GM12878 (cell line): Measurements from ENCODE around the gene MPP7.

Experiments
- CHD2 ChIP-seq: IDR thresholded peaks from 2 replicates; pipeline ENCODE4 v1.6.1; 2011; ENCODE audit warnings: low read depth, low read length, improper control_type of control experiment, borderline replicate concordance
- E4F1 ChIP-seq: fragments of 450-650 bp; IDR thresholded peaks from 2 replicates; pipeline ENCODE4 v1.6.1; 2018; ENCODE audit warnings: borderline replicate concordance, mild to moderate bottlenecking; ENCODE audit not compliant: partially characterized antibody
- EZH2 ChIP-seq: IDR thresholded peaks from 2 replicates; pipeline ENCODE4 v1.6.1; 2012; ENCODE audit warnings: low read depth, mild to moderate bottlenecking, control low read depth, inconsistent platforms, low read length, borderline replicate concordance; ENCODE audit not compliant: control insufficient read depth
- HDAC2 ChIP-seq: fragments of 200-600 bp; sonication (generic); IDR thresholded peaks from 2 replicates; pipeline ENCODE4 v1.6.1; 2017
- MAX ChIP-seq: IDR thresholded peaks from 2 replicates; pipeline ENCODE4 v1.6.1; 2012; ENCODE audit warnings: low read depth, low read length, improper control_type of control experiment
- NR2C2 ChIP-seq: IDR thresholded peaks from 2 replicates; pipeline ENCODE4 v1.6.1; 2011; ENCODE audit warnings: borderline replicate concordance, low read depth; ENCODE audit not compliant: control insufficient read depth, insufficient read length
- NR2F1 ChIP-seq: fragments of 450-650 bp; conservative IDR thresholded peaks from 2 replicates; pipeline ENCODE4 v1.6.1; 2017; ENCODE audit warnings: mild to moderate bottlenecking
- PAX8 ChIP-seq: fragments of 450-650 bp; IDR thresholded peaks from 2 replicates; pipeline ENCODE4 v1.6.1; 2017; ENCODE audit warnings: mild to moderate bottlenecking, moderate library complexity
- POLR2A ChIP-seq: IDR thresholded peaks from 2 replicates; pipeline ENCODE4 v1.6.1; 2011; ENCODE audit warnings: low read depth, mild to moderate bottlenecking, low read length
- POLR2AphosphoS2 ChIP-seq: IDR thresholded peaks from 2 replicates; pipeline ENCODE4 v1.6.1; 2011; ENCODE audit warnings: low read depth, mild to moderate bottlenecking, low read length, improper control_type of control experiment, moderate library complexity
- RFX5 ChIP-seq: IDR thresholded peaks from 2 replicates; pipeline ENCODE4 v1.6.1; 2011; ENCODE audit warnings: low read depth, low read length, improper control_type of control experiment
- SIN3A ChIP-seq: IDR thresholded peaks from 2 replicates; pipeline ENCODE4 v1.6.1; 2012; ENCODE audit warnings: low read depth, low read length, improper control_type of control experiment
- TF ChIP-seq, protein P1 (sequence below), 3 experiments: IDR thresholded peaks in 2 of 3; conservative IDR thresholded peaks in 1 of 3; 2 replicates each; pipeline ENCODE4 v1.5.1; 2011; ENCODE audit warnings: low read depth in 3 of 3, low read length in 3 of 3, mild to moderate bottlenecking in 3 of 3, control low read depth in 2 of 3, moderate library complexity in 2 of 3, inconsistent platforms in 1 of 3, mixed read lengths in 1 of 3; ENCODE audit not compliant: control insufficient read depth in 2 of 3, insufficient read depth in 1 of 3; ENCODE audit errors: extremely low read depth in 1 of 3
- TF ChIP-seq, protein P2 (sequence below): fragments of 450-650 bp; conservative IDR thresholded peaks from 2 replicates; pipeline ENCODE4 v1.6.1; 2017; ENCODE audit warnings: mild to moderate bottlenecking, moderate library complexity

GRCh38 chr10:28296023-28296422 is 6.8 kb downstream of the MPP7 start:
- TF ChIP-seq POLR2A = no peak
- TF ChIP-seq, protein P1, sequence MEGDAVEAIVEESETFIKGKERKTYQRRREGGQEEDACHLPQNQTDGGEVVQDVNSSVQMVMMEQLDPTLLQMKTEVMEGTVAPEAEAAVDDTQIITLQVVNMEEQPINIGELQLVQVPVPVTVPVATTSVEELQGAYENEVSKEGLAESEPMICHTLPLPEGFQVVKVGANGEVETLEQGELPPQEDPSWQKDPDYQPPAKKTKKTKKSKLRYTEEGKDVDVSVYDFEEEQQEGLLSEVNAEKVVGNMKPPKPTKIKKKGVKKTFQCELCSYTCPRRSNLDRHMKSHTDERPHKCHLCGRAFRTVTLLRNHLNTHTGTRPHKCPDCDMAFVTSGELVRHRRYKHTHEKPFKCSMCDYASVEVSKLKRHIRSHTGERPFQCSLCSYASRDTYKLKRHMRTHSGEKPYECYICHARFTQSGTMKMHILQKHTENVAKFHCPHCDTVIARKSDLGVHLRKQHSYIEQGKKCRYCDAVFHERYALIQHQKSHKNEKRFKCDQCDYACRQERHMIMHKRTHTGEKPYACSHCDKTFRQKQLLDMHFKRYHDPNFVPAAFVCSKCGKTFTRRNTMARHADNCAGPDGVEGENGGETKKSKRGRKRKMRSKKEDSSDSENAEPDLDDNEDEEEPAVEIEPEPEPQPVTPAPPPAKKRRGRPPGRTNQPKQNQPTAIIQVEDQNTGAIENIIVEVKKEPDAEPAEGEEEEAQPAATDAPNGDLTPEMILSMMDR (IDR thresholded peaks at IDR 0.05 in 2 of 3, conservative IDR thresholded peaks at IDR 0.05 in 1 of 3; ENCODE audit: control insufficient read depth in 2 of 3, extremely low read depth in 1 of 3, insufficient read depth in 1 of 3, low read depth in 3 of 3, low read length in 3 of 3) = no peak
- no peak for TF ChIP-seq NR2C2
- no peak for TF ChIP-seq NR2F1
- no peak for TF ChIP-seq MAX
- TF ChIP-seq CHD2 = no peak
- no peak for TF ChIP-seq HDAC2
- TF ChIP-seq, protein P2, sequence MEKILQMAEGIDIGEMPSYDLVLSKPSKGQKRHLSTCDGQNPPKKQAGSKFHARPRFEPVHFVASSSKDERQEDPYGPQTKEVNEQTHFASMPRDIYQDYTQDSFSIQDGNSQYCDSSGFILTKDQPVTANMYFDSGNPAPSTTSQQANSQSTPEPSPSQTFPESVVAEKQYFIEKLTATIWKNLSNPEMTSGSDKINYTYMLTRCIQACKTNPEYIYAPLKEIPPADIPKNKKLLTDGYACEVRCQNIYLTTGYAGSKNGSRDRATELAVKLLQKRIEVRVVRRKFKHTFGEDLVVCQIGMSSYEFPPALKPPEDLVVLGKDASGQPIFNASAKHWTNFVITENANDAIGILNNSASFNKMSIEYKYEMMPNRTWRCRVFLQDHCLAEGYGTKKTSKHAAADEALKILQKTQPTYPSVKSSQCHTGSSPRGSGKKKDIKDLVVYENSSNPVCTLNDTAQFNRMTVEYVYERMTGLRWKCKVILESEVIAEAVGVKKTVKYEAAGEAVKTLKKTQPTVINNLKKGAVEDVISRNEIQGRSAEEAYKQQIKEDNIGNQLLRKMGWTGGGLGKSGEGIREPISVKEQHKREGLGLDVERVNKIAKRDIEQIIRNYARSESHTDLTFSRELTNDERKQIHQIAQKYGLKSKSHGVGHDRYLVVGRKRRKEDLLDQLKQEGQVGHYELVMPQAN = no peak
- TF ChIP-seq EZH2 = no peak
- no peak for TF ChIP-seq PAX8
- no peak for TF ChIP-seq E4F1
- no peak for TF ChIP-seq POLR2AphosphoS2
- TF ChIP-seq SIN3A = no peak
- no peak for TF ChIP-seq RFX5
